HPDE6-E6E7 (cell line): ENCODE results near the gene PPFIBP1.
"Not testable (repeated sequence)": the region's sequence is repeated elsewhere in the genome, so short reads cannot be mapped to it uniquely, and the experiment has no call there.

Experiments
- DNase-seq: peaks from one replicate; pipeline ENCODE4 v3.0.0; 2011; ENCODE audit warnings: missing footprints; ENCODE audit errors: extremely low spot score

PPFIBP1 gene

GRCh38 chr12:27709932-27710591 lies 186.1 kb downstream of the PPFIBP1 start:
- no peak for DNase-seq

- peak; percentile 67 for DNase-seq
Measured at GRCh38 chr12:27710592-27711316, 186.7 kb downstream of the PPFIBP1 start, which contains the start of gene MRPS35. Gene MRPS35, plus strand, starts transcription at chr12:27710832. Its CDS starts 12 bp downstream, at chr12:27710844.

GRCh38 chr12:27711317-27711682 lies 187.3 kb downstream of the PPFIBP1 start:
- no peak for DNase-seq

- DNase-seq: no peak
Measured at GRCh38 chr12:27711967-27712366, 188.0 kb downstream of the PPFIBP1 start.

GRCh38 chr12:27723212-27723611 lies 199.2 kb downstream of the PPFIBP1 start:
- DNase-seq: no peak

GRCh38 chr12:27730097-27730588 lies 206.1 kb downstream of the PPFIBP1 start:
- DNase-seq: no peak

- DNase-seq: no peak
Measured at GRCh38 chr12:27732281-27732680, 208.3 kb downstream of the PPFIBP1 start.

- no peak for DNase-seq
Measured at GRCh38 chr12:27733052-27733656, 209.1 kb downstream of the PPFIBP1 start.

- DNase-seq: no peak
Measured at GRCh38 chr12:27733791-27734190, 209.8 kb downstream of the PPFIBP1 start.

- DNase-seq: not testable (repeated sequence)
Measured at GRCh38 chr12:27734321-27734720, 210.3 kb downstream of the PPFIBP1 start.

- DNase-seq: no peak
Measured at GRCh38 chr12:27743601-27744000, 219.6 kb downstream of the PPFIBP1 start.
